Coronary artery (tissue), 2 donors: Measurements from ENCODE around the gene THTPA.

ENCODE experiments used
- DNase-seq: peaks from one replicate; pipeline ENCODE4 v3.0.0-alpha.2; 2017; ENCODE audit warnings: low spot score
- H3K27ac ChIP-seq, 2 donors: fragments of 200-600 bp; sonication (generic); one replicate each; pipeline ENCODE4 v1.5.1; 2016 to 2019
- H3K4me3 ChIP-seq: fragments of 200-600 bp; sonication (generic); 2 replicates; pipeline ENCODE4 v1.5.1; 2016; ENCODE audit warnings: mild to moderate bottlenecking, moderate library complexity
- TF ChIP-seq, protein P1 (sequence below): fragments of 200-600 bp; sonication (generic); IDR thresholded peaks from one replicate; pipeline ENCODE4 v1.5.1; 2019; ENCODE audit warnings: antibody characterized with exemption

The THTPA gene

DNA sequence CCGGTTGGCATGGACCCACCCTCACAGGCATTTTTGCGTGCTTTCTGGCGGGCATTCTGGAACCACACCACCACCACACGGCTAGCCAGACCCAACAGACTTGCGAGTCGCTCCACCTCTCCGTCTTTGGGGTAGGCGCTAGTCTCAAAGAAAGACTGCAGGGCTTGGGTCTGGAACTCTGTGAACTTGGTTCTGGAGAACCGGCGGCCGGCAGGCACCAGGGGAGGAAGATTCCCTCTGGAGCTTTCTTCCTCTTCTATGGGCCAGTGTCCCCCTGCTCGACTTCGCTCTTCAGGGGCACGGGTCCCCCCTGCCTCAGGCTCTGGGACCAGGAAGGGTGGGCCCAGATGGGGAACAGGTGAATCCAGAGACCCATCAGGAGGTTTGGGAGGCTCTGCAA, 31.1 kb upstream of the THTPA start:
- TF ChIP-seq, protein P1, sequence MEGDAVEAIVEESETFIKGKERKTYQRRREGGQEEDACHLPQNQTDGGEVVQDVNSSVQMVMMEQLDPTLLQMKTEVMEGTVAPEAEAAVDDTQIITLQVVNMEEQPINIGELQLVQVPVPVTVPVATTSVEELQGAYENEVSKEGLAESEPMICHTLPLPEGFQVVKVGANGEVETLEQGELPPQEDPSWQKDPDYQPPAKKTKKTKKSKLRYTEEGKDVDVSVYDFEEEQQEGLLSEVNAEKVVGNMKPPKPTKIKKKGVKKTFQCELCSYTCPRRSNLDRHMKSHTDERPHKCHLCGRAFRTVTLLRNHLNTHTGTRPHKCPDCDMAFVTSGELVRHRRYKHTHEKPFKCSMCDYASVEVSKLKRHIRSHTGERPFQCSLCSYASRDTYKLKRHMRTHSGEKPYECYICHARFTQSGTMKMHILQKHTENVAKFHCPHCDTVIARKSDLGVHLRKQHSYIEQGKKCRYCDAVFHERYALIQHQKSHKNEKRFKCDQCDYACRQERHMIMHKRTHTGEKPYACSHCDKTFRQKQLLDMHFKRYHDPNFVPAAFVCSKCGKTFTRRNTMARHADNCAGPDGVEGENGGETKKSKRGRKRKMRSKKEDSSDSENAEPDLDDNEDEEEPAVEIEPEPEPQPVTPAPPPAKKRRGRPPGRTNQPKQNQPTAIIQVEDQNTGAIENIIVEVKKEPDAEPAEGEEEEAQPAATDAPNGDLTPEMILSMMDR = no peak
- H3K27ac ChIP-seq = no peak overlapping the region
- DNase-seq = no peak

DNA sequence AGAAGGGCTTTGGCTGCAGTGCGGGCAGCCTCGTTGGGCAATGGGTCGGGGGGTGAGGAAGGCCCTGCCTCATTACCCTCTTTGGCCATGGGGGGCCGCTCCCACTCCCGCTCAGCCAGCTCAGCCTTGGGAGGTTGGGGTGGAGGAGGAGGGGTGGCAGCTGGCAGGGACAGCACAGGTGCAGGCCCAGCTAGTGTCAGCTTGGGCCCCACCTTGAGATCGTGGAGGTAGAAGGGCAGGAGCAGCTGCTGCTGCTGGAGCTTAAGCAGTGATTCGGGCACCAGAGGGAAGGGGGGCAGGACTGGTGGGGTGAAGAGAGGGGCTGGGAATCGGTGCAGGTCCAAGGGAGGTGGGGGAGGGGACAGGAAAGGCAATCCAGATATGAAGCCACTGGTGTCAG, 30.5 kb upstream of the THTPA start:
- no peak overlapping the region for H3K4me3 ChIP-seq
- DNase-seq = no peak
- TF ChIP-seq, protein P1 = no peak
- H3K27ac ChIP-seq = no peak overlapping the region

More for the DNA sequence above, 31.1 kb upstream of the THTPA start:
- H3K4me3 ChIP-seq = no peak overlapping the region

DNA sequence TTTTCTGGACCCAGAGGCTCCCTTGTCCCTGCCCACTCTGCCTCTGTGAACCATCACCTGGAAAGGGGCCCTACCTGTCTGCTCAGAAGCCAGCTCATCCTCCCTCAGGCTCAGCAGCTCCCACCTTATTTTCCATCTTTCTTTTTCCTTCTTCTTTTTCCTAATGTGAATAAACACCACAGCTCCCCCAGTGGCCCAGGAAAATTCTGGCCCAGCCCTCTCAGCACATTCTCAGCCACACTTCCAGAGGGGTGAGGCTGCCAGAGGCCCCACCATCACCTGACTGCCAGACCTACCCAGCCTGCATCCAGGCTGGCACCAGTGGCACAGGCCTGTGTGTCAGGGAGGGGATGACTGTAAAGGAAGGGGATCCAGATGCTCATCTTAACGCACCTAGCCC, 27.5 kb upstream of the THTPA start:
- no peak for DNase-seq
- Histone ChIP-seq H3K27ac (no peak overlapping the region), H3K4me3 (no peak overlapping the region)
- TF ChIP-seq, protein P1 = no peak

DNA sequence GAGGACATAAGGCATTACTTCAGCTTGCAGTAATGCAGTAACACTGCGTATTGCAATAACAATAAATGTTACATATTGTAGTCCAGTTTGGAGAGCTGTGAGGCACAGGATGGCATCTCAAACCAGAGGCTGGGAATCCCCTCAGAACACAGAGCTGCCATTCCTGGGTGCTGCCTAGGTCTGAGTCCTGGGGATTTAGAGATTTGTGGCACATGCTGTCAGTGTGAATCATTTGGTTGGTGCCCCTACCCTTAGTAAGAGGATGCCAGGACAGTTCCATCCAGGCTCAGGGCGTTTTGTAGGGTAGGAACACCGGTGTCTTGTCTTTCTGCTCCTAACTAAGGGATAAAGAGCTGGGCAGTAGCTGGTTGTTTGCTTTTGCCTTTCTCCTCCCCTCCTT, 27.1 kb upstream of the THTPA start:
- H3K27ac ChIP-seq = no peak overlapping the region
- H3K4me3 ChIP-seq = no peak overlapping the region
- DNase-seq = no peak
- TF ChIP-seq, protein P1 = no peak

DNA sequence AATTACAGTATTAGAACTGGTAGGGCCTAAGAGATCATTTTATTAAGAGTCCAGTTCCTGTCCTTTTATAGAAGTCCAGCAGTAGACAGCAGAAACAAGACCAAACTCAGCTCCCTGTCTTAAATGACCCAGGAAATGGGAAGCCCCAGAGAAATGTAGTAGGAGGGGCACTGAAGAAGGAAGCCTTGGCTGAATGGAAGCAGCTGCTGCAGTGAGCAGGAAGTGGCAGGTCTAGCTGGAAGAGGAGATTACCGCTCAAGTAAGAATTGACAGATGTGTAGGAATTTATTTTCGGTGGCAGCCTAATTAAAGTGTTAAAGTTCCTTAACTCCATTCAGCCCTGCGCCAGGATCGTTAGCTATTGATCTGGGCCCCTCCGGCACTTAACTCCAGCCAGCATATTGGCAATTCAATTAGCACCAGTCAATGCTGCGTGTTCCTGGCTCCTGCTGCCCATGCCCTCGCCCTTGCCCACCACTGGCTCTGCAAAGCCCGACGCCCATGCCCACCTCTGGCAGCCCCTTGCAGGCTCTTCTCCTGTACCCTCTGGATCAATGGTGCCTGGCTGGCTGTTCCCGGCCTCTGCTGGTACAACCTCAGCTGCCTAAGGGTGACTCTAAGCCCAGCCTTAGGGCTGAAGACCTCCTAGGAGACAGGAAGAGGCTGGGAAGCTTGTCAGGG, 25.6 kb upstream of the THTPA start:
- DNase-seq = no peak

DNA sequence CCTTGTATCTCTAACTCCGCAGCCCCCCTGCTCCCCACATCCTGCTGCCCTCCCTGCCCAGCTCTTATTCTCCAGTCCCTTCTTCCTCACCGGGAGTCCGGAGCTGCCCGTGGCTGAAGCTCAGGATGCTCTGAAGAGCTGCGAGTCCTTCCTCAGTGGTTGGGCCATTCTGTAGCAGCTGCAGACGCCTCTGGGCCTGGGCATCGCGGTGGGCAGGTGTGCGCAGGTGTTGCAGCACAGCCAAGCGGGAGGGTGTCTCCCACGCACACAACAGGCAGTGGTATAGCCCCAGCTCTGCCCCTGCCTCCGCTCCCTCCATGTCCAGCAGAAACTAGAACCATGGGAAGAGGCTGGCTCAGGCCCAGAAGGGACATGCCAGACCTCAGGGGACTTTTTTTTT, 24.7 kb upstream of the THTPA start:
- no peak for DNase-seq
- TF ChIP-seq, protein P1 = no peak
- Histone ChIP-seq H3K27ac (no peak overlapping the region), H3K4me3 (no peak overlapping the region)

More for the DNA sequence above, 25.6 kb upstream of the THTPA start:
- TF ChIP-seq, protein P1 = no peak
- H3K4me3 ChIP-seq = no peak overlapping the region
- H3K27ac ChIP-seq = no peak overlapping the region

DNA sequence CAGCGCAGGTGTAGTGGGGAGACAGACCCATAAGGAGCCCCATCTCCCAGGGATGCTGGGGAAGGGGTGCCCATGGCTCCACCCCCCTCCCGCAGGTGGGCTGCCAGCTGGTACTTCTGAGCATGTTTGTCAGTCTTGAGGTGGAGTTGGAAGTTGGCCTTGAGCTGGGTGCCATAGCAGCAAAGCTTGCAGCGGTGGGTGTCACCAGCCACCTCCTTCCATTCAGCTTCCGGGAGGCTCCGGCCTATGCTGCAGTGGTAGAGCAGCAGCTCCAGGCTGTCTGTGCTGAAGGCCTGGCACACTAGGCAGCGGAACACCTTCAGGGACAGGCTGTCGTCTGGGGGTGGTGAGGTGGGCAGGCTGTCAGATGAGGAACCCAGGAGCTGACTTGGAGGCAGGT, 23.4 kb upstream of the THTPA start:
- H3K4me3 ChIP-seq = no peak overlapping the region

More for the DNA sequence above, 23.4 kb upstream of the THTPA start:
- no peak for DNase-seq
- TF ChIP-seq, protein P1 = no peak
- H3K27ac ChIP-seq = no peak overlapping the region
